Measurements from ENCODE around the gene NHS.
"Not testable (repeated sequence)": the region's sequence is repeated elsewhere in the genome, so short reads cannot be mapped to it uniquely, and the experiment has no call there.

The NHS gene

GRCh38 chrX:17499512-17499911, 124.5 kb downstream of the NHS start:
- no peak for DNase-seq

GRCh38 chrX:17500145-17500579, 125.2 kb downstream of the NHS start:
- peak; percentile 78 for DNase-seq

- DNase-seq, result no peak
These were observed 126.7 kb downstream of the NHS start for GRCh38 chrX:17501746-17502145.

- not testable (repeated sequence) for DNase-seq
These were observed 131.4 kb downstream of the NHS start for GRCh38 chrX:17506352-17506751.

GRCh38 chrX:17511556-17511955, 136.6 kb downstream of the NHS start:
- DNase-seq, result peak; percentile 61

- no peak for DNase-seq
These were observed 144.4 kb downstream of the NHS start for GRCh38 chrX:17519358-17519757.

- DNase-seq, result peak; percentile 40
These were observed 145.1 kb downstream of the NHS start for GRCh38 chrX:17520016-17520615.

GRCh38 chrX:17521871-17522693, 147.1 kb downstream of the NHS start:
- DNase-seq, result peak; percentile 52

GRCh38 chrX:17525266-17525665, 150.3 kb downstream of the NHS start:
- DNase-seq, result peak; percentile 34

- DNase-seq, result peak; percentile 52
These were observed 151.0 kb downstream of the NHS start for GRCh38 chrX:17525762-17526555.

GRCh38 chrX:17527135-17527701, 152.2 kb downstream of the NHS start:
- DNase-seq, result no peak

GRCh38 chrX:17527922-17528321, 152.9 kb downstream of the NHS start:
- DNase-seq, result no peak

- peak; percentile 34 for DNase-seq
These were observed 154.2 kb downstream of the NHS start for GRCh38 chrX:17529151-17529745.

GRCh38 chrX:17531500-17531899, 156.5 kb downstream of the NHS start:
- no peak for DNase-seq

GRCh38 chrX:17535229-17535628, 160.2 kb downstream of the NHS start:
- DNase-seq, result no peak

- no peak for DNase-seq
These were observed 162.8 kb downstream of the NHS start for GRCh38 chrX:17537723-17538243.

- DNase-seq, result no peak
These were observed 167.1 kb downstream of the NHS start for GRCh38 chrX:17542123-17542522.

- DNase-seq, result no peak
These were observed 169.8 kb downstream of the NHS start for GRCh38 chrX:17544821-17545220.

GRCh38 chrX:17546356-17546755, 171.4 kb downstream of the NHS start:
- no peak for DNase-seq

- DNase-seq, result peak; percentile 69
These were observed 172.7 kb downstream of the NHS start for GRCh38 chrX:17547658-17548057.

GRCh38 chrX:17549107-17549651, 174.2 kb downstream of the NHS start:
- no peak for DNase-seq

GRCh38 chrX:17550011-17550410, 175.0 kb downstream of the NHS start:
- no peak for DNase-seq
